SK-N-SH treated with all-trans-retinoic acid at 6 μM for 48 hours (cell line): ENCODE data around the gene MYO16.

Experiments used
- ARNTL ChIP-seq: fragments of 450-650 bp; formaldehyde crosslinking; IDR thresholded peaks from 2 replicates; pipeline ENCODE4 v1.5.0; 2020; ENCODE audit warnings: low read depth, mild to moderate bottlenecking, moderate library complexity, borderline replicate concordance
- CREB5 ChIP-seq: fragments of 250-450 bp; sonication (Bioruptor Pico); IDR thresholded peaks from 2 replicates; pipeline ENCODE4 v1.5.1; 2020; ENCODE audit warnings: low read depth, mild to moderate bottlenecking, moderate library complexity
- GLIS3 ChIP-seq: fragments of 250-450 bp; sonication (Bioruptor Pico); IDR thresholded peaks from 2 replicates; pipeline ENCODE4 v1.5.0; 2020; ENCODE audit warnings: mild to moderate bottlenecking, moderate library complexity
- PATZ1 ChIP-seq: fragments of 250-450 bp; sonication (Bioruptor Pico); IDR thresholded peaks from 2 replicates; pipeline ENCODE4 v1.8.0; 2020; ENCODE audit warnings: mild to moderate bottlenecking, moderate library complexity, borderline replicate concordance
- PPARA ChIP-seq: fragments of 250-450 bp; sonication (Bioruptor Pico); IDR thresholded peaks from 2 replicates; pipeline ENCODE4 v1.5.0; 2020; ENCODE audit warnings: mild to moderate bottlenecking, borderline replicate concordance
- RARB ChIP-seq: fragments of 250-450 bp; sonication (Bioruptor Pico); IDR thresholded peaks from 2 replicates; pipeline ENCODE4 v1.8.0; 2021; ENCODE audit warnings: mild to moderate bottlenecking, moderate library complexity
- TOX ChIP-seq: fragments of 250-450 bp; sonication (Bioruptor Pico); IDR thresholded peaks from 2 replicates; pipeline ENCODE4 v1.8.0; 2021; ENCODE audit warnings: mild to moderate bottlenecking, moderate library complexity, borderline replicate concordance
- ZFP3 ChIP-seq: fragments of 250-450 bp; sonication (Bioruptor Pico); IDR thresholded peaks from 2 replicates; pipeline ENCODE4 v1.5.0; 2020; ENCODE audit warnings: mild to moderate bottlenecking, moderate library complexity
- ZFP30 ChIP-seq: fragments of 450-650 bp; formaldehyde crosslinking; IDR thresholded peaks from 2 replicates; pipeline ENCODE4 v1.5.0; 2022; ENCODE audit warnings: mild to moderate bottlenecking, moderate library complexity
- ZNF70 ChIP-seq: fragments of 450-650 bp; formaldehyde crosslinking; IDR thresholded peaks from 2 replicates; pipeline ENCODE4 v1.5.0; 2020; ENCODE audit warnings: mild to moderate bottlenecking, moderate library complexity

- TF ChIP-seq ZNF70 = no peak
- TF ChIP-seq PATZ1 (CRISPR knock-in tag) = no peak
- no peak for TF ChIP-seq ARNTL (CRISPR knock-in tag)
- no peak for TF ChIP-seq PPARA (CRISPR knock-in tag)
- no peak for TF ChIP-seq GLIS3 (CRISPR knock-in tag)
- TF ChIP-seq ZFP30 (CRISPR knock-in tag) = no peak
- TF ChIP-seq RARB = no peak
- TF ChIP-seq CREB5 = no peak
- TF ChIP-seq TOX (CRISPR knock-in tag) = no peak
- TF ChIP-seq ZFP3 = no peak
Observed at GRCh38 chr13:109000207-109000606, 370.8 kb downstream of the MYO16 start.
